Suprapubic skin (tissue), 3 donors: ENCODE data around the gene DNAH10.

Source experiments
- CTCF ChIP-seq, 2 donors: fragments of 200-600 bp in 1 of 2; fragments of 450-650 bp in 1 of 2; sonication (generic) in 1 of 2; IDR thresholded peaks; one replicate each; pipeline ENCODE4 v1.5.1; 2016 to 2019; ENCODE audit warnings: antibody characterized with exemption in 2 of 2, mild to moderate bottlenecking in 1 of 2, moderate library complexity in 1 of 2
- POLR2A ChIP-seq, 2 donors: fragments of 450-650 bp; IDR thresholded peaks; one replicate each; pipeline ENCODE4 v1.6.1; 2017; ENCODE audit warnings: antibody characterized with exemption in 2 of 2, mild to moderate bottlenecking in 2 of 2, moderate library complexity in 2 of 2

GRCh38 chr12:123748161-123748560 is 13.9 kb upstream of the DNAH10 start:
- TF ChIP-seq CTCF (IDR thresholded peaks at IDR 0.05) (no peak), POLR2A (IDR thresholded peaks at IDR 0.05) (no peak)
